ENCODE results near the gene DNMT3B.

DNMT3B gene

GRCh38 chr20:32823078-32823477 is 60.9 kb downstream of the DNMT3B start:
- TF ChIP-seq CTCF (IDR thresholded peaks at IDR 0.05; ENCODE audit: low read depth, low read length): no peak; the same call in 1 of the 2 replicates
- no peak for DNase-seq (ENCODE audit: extremely low read depth, low read depth)

- DNase-seq (ENCODE audit: extremely low read depth, low read depth): no peak
Observed at GRCh38 chr20:32823737-32824588, 61.8 kb downstream of the DNMT3B start.

GRCh38 chr20:32828029-32828680 is 66.0 kb downstream of the DNMT3B start:
- no peak for TF ChIP-seq CTCF (IDR thresholded peaks at IDR 0.05; ENCODE audit: low read depth, low read length)
- DNase-seq (ENCODE audit: extremely low read depth, low read depth): no peak

More at GRCh38 chr20:32823737-32824588, 61.8 kb downstream of the DNMT3B start:
- no peak for TF ChIP-seq CTCF (IDR thresholded peaks at IDR 0.05; ENCODE audit: low read depth, low read length)

GRCh38 chr20:32829311-32830005 is 67.3 kb downstream of the DNMT3B start:
- TF ChIP-seq CTCF (IDR thresholded peaks at IDR 0.05; ENCODE audit: low read depth, low read length): no peak
- DNase-seq (ENCODE audit: extremely low read depth, low read depth): no peak

GRCh38 chr20:32830437-32830836 is 68.3 kb downstream of the DNMT3B start:
- no peak for DNase-seq (ENCODE audit: extremely low read depth, low read depth)

GRCh38 chr20:32831982-32832381 is 69.8 kb downstream of the DNMT3B start:
- no peak for TF ChIP-seq CTCF (IDR thresholded peaks at IDR 0.05; ENCODE audit: low read depth, low read length)
- DNase-seq (ENCODE audit: extremely low read depth, low read depth): no peak

More at GRCh38 chr20:32830437-32830836, 68.3 kb downstream of the DNMT3B start:
- TF ChIP-seq CTCF (IDR thresholded peaks at IDR 0.05; ENCODE audit: low read depth, low read length): no peak
